Activated T-cell treated with anti-CD3 and anti-CD28 coated beads, Interleukin-2, amount 50 U/mL, for 1 hour (primary cell): Measurements from ENCODE around the gene SSU72.
"Not testable (repeated sequence)": the region's sequence is repeated elsewhere in the genome, so short reads cannot be mapped to it uniquely, and the experiment has no call there.

Source experiments
- DNase-seq: peaks from one replicate; pipeline ENCODE4 v3.0.0-alpha.2; 2020

Gene SSU72

GRCh38 chr1:1540090-1540817 is 34.4 kb downstream of the SSU72 start, which contains the start of gene TMEM240:
TSS of gene TMEM240 (minus strand) at chr1:1540624. CDS start at chr1:1540346, 278 bp downstream.
- peak; percentile 61 for DNase-seq

GRCh38 chr1:1539310-1540089 is 35.2 kb downstream of the SSU72 start:
- no peak for DNase-seq

- no peak for DNase-seq
These were observed 35.7 kb downstream of the SSU72 start for GRCh38 chr1:1538989-1539309.

- no peak for DNase-seq
These were observed 36.3 kb downstream of the SSU72 start for GRCh38 chr1:1538334-1538733.

- no peak for DNase-seq
These were observed 36.9 kb downstream of the SSU72 start for GRCh38 chr1:1537626-1538250.

GRCh38 chr1:1536938-1537546 is 37.6 kb downstream of the SSU72 start:
- DNase-seq, result no peak

- DNase-seq, result no peak
These were observed 38.4 kb downstream of the SSU72 start for GRCh38 chr1:1536019-1536937.

- DNase-seq, result no peak
These were observed 39.3 kb downstream of the SSU72 start for GRCh38 chr1:1535201-1536018.

- no peak for DNase-seq
These were observed 40.1 kb downstream of the SSU72 start for GRCh38 chr1:1534401-1535154.

- DNase-seq, result not testable (repeated sequence)
These were observed 40.8 kb downstream of the SSU72 start for GRCh38 chr1:1533894-1534291.

- DNase-seq, result not testable (repeated sequence)
These were observed 41.3 kb downstream of the SSU72 start for GRCh38 chr1:1533176-1533893.

GRCh38 chr1:1531947-1532346 is 42.7 kb downstream of the SSU72 start:
- no peak for DNase-seq

GRCh38 chr1:1529936-1530335 is 44.7 kb downstream of the SSU72 start:
- no peak for DNase-seq

- no peak for DNase-seq
These were observed 45.3 kb downstream of the SSU72 start for GRCh38 chr1:1529321-1529720.

- no peak for DNase-seq
These were observed 46.1 kb downstream of the SSU72 start for GRCh38 chr1:1528301-1529267.

- no peak for DNase-seq
These were observed 47.4 kb downstream of the SSU72 start for GRCh38 chr1:1527092-1527816.

- not testable (repeated sequence) for DNase-seq
These were observed 48.2 kb downstream of the SSU72 start for GRCh38 chr1:1526476-1526875.
